ENCODE results near the gene CWC25. TPM values are rescaled to one million over a fixed set of nuclear protein-coding genes. Genes with fewer than 3 reads are reported as not detected.

Gene CWC25
- total and polyA plus RNA-seq, 9 of the 15 experiments (the other 6 are each of a cell fraction or from before 2014, with no cell fraction given): 16.5 to 27.4 (median 23.0) TPM

- TF ChIP-seq, protein P1, sequence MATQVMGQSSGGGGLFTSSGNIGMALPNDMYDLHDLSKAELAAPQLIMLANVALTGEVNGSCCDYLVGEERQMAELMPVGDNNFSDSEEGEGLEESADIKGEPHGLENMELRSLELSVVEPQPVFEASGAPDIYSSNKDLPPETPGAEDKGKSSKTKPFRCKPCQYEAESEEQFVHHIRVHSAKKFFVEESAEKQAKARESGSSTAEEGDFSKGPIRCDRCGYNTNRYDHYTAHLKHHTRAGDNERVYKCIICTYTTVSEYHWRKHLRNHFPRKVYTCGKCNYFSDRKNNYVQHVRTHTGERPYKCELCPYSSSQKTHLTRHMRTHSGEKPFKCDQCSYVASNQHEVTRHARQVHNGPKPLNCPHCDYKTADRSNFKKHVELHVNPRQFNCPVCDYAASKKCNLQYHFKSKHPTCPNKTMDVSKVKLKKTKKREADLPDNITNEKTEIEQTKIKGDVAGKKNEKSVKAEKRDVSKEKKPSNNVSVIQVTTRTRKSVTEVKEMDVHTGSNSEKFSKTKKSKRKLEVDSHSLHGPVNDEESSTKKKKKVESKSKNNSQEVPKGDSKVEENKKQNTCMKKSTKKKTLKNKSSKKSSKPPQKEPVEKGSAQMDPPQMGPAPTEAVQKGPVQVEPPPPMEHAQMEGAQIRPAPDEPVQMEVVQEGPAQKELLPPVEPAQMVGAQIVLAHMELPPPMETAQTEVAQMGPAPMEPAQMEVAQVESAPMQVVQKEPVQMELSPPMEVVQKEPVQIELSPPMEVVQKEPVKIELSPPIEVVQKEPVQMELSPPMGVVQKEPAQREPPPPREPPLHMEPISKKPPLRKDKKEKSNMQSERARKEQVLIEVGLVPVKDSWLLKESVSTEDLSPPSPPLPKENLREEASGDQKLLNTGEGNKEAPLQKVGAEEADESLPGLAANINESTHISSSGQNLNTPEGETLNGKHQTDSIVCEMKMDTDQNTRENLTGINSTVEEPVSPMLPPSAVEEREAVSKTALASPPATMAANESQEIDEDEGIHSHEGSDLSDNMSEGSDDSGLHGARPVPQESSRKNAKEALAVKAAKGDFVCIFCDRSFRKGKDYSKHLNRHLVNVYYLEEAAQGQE (IDR thresholded peaks at IDR 0.05; ENCODE audit: borderline replicate concordance): no peak
- TF ChIP-seq, protein P1 (CRISPR knock-in tag; IDR thresholded peaks at IDR 0.05; ENCODE audit: low read depth): peak; percentile 48; the same call in 1 of the 2 replicates
- TF ChIP-seq THRA (IDR thresholded peaks at IDR 0.05) (no peak), SRSF3 (IDR thresholded peaks at IDR 0.05; ENCODE audit: insufficient read depth, low read length) (no peak), NFIX (CRISPR knock-in tag; IDR thresholded peaks at IDR 0.05; ENCODE audit: low read depth) (no peak), MYNN (IDR thresholded peaks at IDR 0.05) (peak; percentile 83; the same call in 1 of the 2 replicates), MYNN (CRISPR knock-in tag; IDR thresholded peaks at IDR 0.05) (no peak), ELF1 (tag; IDR thresholded peaks at IDR 0.05) (peak; percentile 77; the same call in 1 of the 2 replicates), ZNF316 (IDR thresholded peaks at IDR 0.05) (no peak), MTA3 (IDR thresholded peaks at IDR 0.05; ENCODE audit: borderline replicate concordance) (no peak; the same call in 1 of the 2 replicates), NFE2L1 (tag; IDR thresholded peaks at IDR 0.05; ENCODE audit: borderline replicate concordance, low read depth) (no peak), ESRRB (CRISPR knock-in tag; IDR thresholded peaks at IDR 0.05; ENCODE audit: borderline replicate concordance) (no peak), MEF2D (tag; conservative IDR thresholded peaks at IDR 0.05; ENCODE audit: low read depth) (no peak), DACH1 (IDR thresholded peaks at IDR 0.05; ENCODE audit: partially characterized antibody) (no peak), XRCC4 (IDR thresholded peaks at IDR 0.05; ENCODE audit: extremely low read depth, insufficient read depth, insufficient read length) (no peak)
- TF ChIP-seq, protein P2, sequence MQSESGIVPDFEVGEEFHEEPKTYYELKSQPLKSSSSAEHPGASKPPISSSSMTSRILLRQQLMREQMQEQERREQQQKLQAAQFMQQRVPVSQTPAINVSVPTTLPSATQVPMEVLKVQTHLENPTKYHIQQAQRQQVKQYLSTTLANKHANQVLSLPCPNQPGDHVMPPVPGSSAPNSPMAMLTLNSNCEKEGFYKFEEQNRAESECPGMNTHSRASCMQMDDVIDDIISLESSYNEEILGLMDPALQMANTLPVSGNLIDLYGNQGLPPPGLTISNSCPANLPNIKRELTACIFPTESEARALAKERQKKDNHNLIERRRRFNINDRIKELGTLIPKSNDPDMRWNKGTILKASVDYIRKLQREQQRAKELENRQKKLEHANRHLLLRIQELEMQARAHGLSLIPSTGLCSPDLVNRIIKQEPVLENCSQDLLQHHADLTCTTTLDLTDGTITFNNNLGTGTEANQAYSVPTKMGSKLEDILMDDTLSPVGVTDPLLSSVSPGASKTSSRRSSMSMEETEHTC (IDR thresholded peaks at IDR 0.05): no peak
These were observed 25.5 kb downstream of the CWC25 start, which contains the start of gene PIP4K2B (continued) for GRCh38 chr17:38799501-38800236.

Measured in K562 (cell line).